ENCODE measurements around the gene GPRIN3. TPM values are rescaled to one million over a fixed set of nuclear protein-coding genes. Genes with fewer than 3 reads are reported as not detected.
"Not testable (repeated sequence)": the region's sequence is repeated elsewhere in the genome, so short reads cannot be mapped to it uniquely, and the experiment has no call there.

Gene GPRIN3
- polyA plus RNA-seq, 1 donor = 3.3 TPM

DNA sequence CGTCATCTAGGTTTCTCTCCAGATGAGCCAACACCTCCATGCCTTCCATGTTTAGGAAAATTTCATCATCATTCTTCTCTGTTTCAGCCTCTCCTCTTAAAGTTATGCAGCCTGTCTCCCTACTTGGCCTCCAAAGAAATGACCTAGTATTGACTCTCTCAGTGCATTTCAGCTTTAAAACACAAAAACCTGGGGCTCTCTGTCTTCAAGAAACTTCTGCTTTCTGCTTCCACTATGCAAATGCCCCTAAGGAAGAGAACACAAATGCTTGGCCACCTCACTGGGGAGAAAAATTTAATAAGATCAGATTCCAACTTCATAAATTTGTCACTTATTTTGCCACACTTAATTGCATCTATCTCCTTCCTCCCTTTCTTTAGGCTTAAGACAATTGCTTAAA, 93.3 kb downstream of the GPRIN3 start:
- DNase-seq = no peak

DNA sequence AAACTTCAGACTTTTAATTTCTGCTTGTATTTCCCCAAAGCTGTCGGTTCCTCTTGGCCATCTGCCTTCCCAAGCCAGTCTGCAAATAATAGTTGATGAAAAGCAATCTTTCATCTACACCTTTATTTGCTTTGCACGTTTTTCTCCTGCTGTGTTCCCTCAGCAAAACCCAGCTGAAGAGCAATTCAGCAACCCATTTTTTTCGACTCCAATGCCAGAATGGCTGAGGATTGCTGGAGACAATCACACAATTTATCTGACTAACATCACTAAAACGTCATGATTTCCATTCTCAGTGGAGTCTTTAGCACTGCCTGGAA, 94.3 kb downstream of the GPRIN3 start:
- no peak for DNase-seq

DNA sequence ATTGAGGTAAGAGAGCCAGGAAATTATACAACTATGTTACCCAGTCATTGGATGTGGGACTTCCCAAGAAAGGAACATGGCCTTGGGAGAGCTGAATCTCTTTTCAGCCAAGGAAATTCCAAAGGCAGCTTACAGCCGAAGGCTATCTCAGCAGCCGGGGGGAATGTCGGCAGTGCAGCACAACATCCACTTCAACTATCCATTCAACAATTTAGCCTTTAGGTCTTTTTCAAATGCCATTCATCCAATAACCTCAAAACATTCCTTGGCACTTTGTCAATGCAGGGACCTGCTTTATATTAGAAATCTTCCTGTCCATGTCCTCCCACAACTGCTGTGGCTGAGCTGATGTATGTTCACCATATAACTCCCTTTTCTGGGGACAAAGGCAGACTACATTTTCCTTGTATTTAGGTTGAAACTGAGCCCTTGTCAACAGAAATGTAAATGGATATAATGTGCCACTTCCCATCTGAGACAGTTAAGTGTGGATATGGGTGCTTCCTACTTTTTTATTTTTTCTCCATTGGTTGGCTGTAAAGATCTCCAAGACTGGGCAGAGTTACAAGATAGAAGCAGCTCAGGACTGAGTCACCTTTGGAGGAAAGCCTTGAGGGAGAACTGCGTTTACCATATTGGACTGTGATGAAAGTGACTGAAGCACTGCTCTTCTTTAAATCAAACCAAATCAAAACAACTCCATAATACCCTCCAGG, 94.8 kb downstream of the GPRIN3 start:
- DNase-seq = no peak

DNA sequence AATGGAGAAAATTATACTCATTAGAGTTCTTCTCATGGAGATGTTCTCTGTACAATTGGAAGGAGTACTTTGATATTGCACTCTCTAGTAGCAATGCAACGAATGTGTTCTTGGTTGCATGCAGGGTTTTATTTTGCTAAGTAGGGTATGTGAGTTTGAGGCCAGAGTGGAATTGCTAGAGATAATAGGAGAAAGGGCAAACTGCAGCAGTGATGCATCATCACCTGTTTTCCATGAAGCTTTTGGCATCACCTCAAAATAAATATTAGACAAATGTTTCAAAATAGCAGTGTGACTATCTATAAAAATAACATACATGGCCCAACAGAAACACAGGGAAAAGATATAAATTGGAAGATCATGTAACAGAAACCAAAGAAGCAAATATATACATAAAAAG, 103.0 kb downstream of the GPRIN3 start:
- DNase-seq = no peak

GRCh38 chr4:89203902-89204301, 103.7 kb downstream of the GPRIN3 start:
- no peak for DNase-seq

DNA sequence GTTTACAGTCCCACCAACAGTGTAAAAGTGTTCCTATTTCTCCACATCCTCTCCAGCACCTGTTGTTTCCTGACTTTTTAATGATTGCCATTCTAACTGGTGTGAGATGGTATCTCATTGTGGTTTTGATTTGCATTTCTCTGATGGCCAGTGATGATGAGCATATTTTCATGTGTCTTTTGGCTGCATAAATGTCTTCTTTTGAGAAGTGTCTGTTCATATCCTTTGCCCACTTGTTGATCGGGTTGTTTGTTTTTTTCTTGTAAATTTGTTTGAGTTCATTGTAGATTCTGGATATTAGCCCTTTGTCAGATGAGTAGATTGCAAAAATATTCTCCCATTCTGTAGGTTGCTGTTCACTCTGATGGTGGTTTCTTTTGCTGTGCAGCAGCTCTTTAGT, 108.2 kb downstream of the GPRIN3 start:
- not testable (repeated sequence) for DNase-seq

- DNase-seq = no peak
These were observed 109.7 kb downstream of the GPRIN3 start for GRCh38 chr4:89197920-89198319.

DNA sequence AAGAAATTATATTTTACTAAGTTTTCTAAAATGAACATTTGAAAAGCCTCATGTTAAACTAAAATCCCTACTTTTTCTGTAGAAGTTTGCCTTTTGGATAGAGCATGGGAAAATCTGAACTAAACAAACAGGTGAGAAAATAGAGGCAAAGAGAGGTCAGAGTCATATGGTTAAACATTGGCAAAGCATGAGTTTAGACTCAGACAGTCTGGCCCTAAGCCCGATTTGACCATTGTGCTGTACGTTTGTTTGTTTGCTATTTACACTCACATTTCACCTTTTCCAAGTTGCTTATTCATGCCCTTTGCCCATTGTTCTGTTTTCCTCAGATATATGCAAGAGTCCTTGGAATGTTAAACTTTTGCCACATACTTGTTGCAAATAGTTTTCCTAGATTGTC, 110.9 kb downstream of the GPRIN3 start:
- DNase-seq = no peak

- DNase-seq = no peak
These were observed 111.4 kb downstream of the GPRIN3 start for GRCh38 chr4:89196056-89196674.

DNA sequence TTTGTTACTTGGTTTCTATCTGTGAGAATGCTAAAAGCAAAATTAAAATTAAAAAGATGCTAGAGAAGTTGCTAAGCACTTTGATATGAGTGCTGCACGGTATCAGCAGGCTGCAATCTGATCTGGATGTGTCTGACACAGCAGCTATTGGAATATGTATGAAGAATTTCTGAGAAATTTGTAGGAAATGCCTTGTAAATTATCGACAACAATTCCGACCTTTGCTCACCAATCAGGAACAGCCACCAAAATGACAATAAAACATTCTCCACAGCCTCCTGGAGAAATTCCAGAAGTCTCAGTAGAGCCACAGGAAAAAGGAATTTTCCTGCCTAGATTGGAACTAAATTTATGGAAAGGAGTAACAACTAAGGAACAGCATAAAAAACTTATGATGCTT, 113.8 kb downstream of the GPRIN3 start:
- no peak for DNase-seq

Other genes with a start within 250 kb of the GPRIN3 start
- 5.2 TPM for gene TIGD2, start 196.3 kb downstream of the GPRIN3 start, polyA plus RNA-seq (ENCODE audit: insufficient read length)